Astrocyte of the spinal cord (primary cell): ENCODE data around the gene B3GAT3.
A peak's percentile ranks its signal among the peaks of the same experiment; 100 is the strongest.

Experiments used
- DNase-seq: peaks from one replicate; pipeline ENCODE4 v3.0.0; 2011; ENCODE audit warnings: low read depth, low spot score
- H3K4me3 ChIP-seq: 2 replicates; pipeline ENCODE4 v1.5.1; 2011; ENCODE audit warnings: low read depth, mild to moderate bottlenecking, low read length, moderate library complexity
- in situ Hi-C: cut with HindIII; loops from 2 replicates; pipeline ENCODE4 v1.10.0; 2017; ENCODE audit warnings: low sequenced_read_pairs
- TF ChIP-seq, protein P1 (sequence below): IDR thresholded peaks from 2 replicates; pipeline ENCODE4 v1.5.1; 2012; ENCODE audit warnings: low read depth, mild to moderate bottlenecking, low read length, inconsistent platforms

B3GAT3 gene

GRCh38 chr11:62600367-62601121 lies 21.2 kb downstream of the B3GAT3 start:
- H3K4me3 ChIP-seq: peak overlapping the region; percentile 95
- DNase-seq: no peak
- in situ Hi-C loops: no loop called here
- TF ChIP-seq, protein P1, sequence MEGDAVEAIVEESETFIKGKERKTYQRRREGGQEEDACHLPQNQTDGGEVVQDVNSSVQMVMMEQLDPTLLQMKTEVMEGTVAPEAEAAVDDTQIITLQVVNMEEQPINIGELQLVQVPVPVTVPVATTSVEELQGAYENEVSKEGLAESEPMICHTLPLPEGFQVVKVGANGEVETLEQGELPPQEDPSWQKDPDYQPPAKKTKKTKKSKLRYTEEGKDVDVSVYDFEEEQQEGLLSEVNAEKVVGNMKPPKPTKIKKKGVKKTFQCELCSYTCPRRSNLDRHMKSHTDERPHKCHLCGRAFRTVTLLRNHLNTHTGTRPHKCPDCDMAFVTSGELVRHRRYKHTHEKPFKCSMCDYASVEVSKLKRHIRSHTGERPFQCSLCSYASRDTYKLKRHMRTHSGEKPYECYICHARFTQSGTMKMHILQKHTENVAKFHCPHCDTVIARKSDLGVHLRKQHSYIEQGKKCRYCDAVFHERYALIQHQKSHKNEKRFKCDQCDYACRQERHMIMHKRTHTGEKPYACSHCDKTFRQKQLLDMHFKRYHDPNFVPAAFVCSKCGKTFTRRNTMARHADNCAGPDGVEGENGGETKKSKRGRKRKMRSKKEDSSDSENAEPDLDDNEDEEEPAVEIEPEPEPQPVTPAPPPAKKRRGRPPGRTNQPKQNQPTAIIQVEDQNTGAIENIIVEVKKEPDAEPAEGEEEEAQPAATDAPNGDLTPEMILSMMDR: no peak

GRCh38 chr11:62599901-62600300 lies 21.9 kb downstream of the B3GAT3 start:
- TF ChIP-seq, protein P1: no peak
- H3K4me3 ChIP-seq: peak overlapping the region; percentile 95
- no peak for DNase-seq
- in situ Hi-C loops: no loop called here

DNA sequence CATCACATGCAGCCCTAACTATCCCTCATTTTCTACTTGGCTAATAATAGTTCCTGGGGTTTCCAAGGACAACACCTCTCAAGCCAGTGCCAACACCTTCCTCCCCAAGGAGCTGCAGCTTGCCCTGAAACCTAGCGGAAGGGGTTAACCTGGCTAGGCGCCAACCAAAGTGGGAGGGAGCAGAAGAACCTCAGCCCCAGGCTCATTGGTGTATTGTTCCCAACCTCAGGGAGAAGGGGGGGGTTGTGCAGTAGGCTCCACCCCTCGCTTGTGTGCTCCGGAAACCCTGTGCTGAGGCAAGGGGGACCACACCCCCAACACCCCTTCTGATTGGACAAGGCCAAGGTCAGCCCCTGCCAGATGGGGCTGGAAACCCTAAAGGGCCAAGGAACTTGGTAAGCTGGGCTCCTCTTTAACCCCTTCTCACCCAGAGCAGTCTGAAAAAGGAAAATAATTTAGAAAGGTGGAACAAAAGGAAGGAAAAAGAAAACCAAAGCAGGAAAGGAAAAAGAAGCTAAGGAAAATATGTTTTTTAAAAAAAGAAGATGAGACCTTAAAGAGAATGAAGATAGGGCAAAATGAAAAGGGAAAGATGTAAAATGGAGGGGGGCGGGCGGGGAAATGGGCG lies 22.6 kb downstream of the B3GAT3 start:
- in situ Hi-C loops: no loop called here
- DNase-seq: peak; percentile 98
- TF ChIP-seq, protein P1: no peak
- H3K4me3 ChIP-seq: peak overlapping the region; percentile 3

DNA sequence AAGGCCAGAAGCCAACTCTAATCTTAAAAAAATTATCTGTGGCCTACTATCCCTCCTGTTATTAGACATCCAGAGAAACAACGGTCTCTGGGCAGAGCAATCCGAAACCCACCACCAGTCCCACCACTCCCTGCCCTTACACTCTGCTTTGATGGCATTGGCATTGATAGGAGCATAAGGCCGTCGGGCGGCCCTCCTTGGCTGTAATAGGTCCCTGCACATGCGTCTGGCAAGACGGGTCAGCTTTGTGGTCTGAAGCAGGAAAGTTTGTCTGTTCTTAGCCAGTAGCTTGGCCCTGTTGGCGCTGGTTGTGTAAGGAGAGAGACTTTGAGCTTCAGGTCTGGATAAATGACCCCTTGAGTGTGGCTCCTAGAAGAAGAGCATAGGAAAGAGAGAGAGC lies 26.7 kb downstream of the B3GAT3 start:
- no peak overlapping the region for H3K4me3 ChIP-seq
- in situ Hi-C loops: no loop called here
- TF ChIP-seq, protein P1: no peak
- DNase-seq: no peak

GRCh38 chr11:62593434-62594044 lies 28.2 kb downstream of the B3GAT3 start:
- in situ Hi-C loops: no loop called here
- TF ChIP-seq, protein P1: peak; percentile 78
- H3K4me3 ChIP-seq: no peak overlapping the region
- peak; percentile 65 for DNase-seq

DNA sequence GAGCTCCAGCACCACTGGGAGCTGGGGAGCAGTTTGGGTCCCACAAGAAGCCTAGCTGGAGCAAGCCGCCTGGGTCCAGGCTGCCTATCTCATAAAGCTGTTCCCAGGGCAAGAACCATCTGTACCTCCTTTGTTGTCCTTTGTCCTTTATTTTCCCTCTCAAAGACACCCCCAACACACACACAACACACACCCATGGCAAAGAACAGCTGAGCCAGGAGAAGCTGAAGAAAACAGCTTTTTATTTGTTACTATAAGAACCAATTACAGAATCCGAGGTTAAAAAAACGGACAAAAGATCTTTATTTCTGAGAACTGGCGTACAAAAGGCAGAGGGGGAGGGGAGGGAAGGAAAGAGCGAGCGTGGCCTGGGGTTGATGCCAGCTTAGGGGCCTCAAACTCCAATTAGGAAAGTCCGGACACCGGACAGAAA lies 28.8 kb downstream of the B3GAT3 start:
- TF ChIP-seq, protein P1: no peak
- DNase-seq: no peak
- in situ Hi-C loops: no loop called here
- no peak overlapping the region for H3K4me3 ChIP-seq
